Testis (tissue), 2 donors: ENCODE results near the gene ATAD5.

ENCODE experiments used
- CTCF ChIP-seq, 3 experiments: fragments of 450-650 bp in 2 of 3; fragments of 200-600 bp in 1 of 3; sonication (generic) in 1 of 3; IDR thresholded peaks; one replicate each; pipeline ENCODE4 v1.5.1; 2016 to 2019; ENCODE audit warnings: antibody characterized with exemption in 3 of 3, mild to moderate bottlenecking in 2 of 3, moderate library complexity in 1 of 3
- POLR2A ChIP-seq: fragments of 450-650 bp; IDR thresholded peaks from one replicate; pipeline ENCODE4 v1.6.1; 2017; ENCODE audit warnings: antibody characterized with exemption, mild to moderate bottlenecking, moderate library complexity

- TF ChIP-seq CTCF (IDR thresholded peaks at IDR 0.05) (no peak), POLR2A (no peak)
Observed at GRCh38 chr17:30809867-30810266, 21.9 kb upstream of the ATAD5 start.
